GM12878 (cell line): Measurements from ENCODE around the gene USO1. TPM values are rescaled to one million over a fixed set of nuclear protein-coding genes. Genes with fewer than 3 reads are reported as not detected.
A peak's percentile ranks its signal among the peaks of the same experiment; 100 is the strongest.

Experiments
- ASH2L ChIP-seq: fragments of 300-600, 200-600 bp; sonication (generic); IDR thresholded peaks from 2 replicates; pipeline ENCODE4 v1.6.1; 2017; ENCODE audit warnings: low read depth, mild to moderate bottlenecking, borderline replicate concordance
- EZH2 ChIP-seq: IDR thresholded peaks from 2 replicates; pipeline ENCODE4 v1.6.1; 2012; ENCODE audit warnings: low read depth, mild to moderate bottlenecking, control low read depth, inconsistent platforms, low read length, borderline replicate concordance; ENCODE audit not compliant: control insufficient read depth
- FOS ChIP-seq: IDR thresholded peaks from 3 replicates; pipeline ENCODE4 v1.6.1; 2011; ENCODE audit warnings: borderline replicate concordance; ENCODE audit not compliant: insufficient read length; ENCODE audit errors: extremely low read depth
- IRF4 ChIP-seq: IDR thresholded peaks from 2 replicates; pipeline ENCODE4 v1.6.1; 2011; ENCODE audit warnings: low read depth, low read length
- NFXL1 ChIP-seq: fragments of 450-650 bp; IDR thresholded peaks from 2 replicates; pipeline ENCODE4 v1.6.1; 2017; ENCODE audit warnings: antibody characterized with exemption, mild to moderate bottlenecking, borderline replicate concordance
- RAD21 ChIP-seq: IDR thresholded peaks from 2 replicates; pipeline ENCODE4 v1.6.1; 2011; ENCODE audit warnings: mild to moderate bottlenecking, low read depth, low read length, moderate library complexity; ENCODE audit not compliant: insufficient read depth
- RUNX3 ChIP-seq: IDR thresholded peaks from 2 replicates; pipeline ENCODE4 v1.6.1; 2012; ENCODE audit warnings: low read length, inconsistent platforms
- SIN3A ChIP-seq: IDR thresholded peaks from 2 replicates; pipeline ENCODE4 v1.6.1; 2012; ENCODE audit warnings: low read depth, low read length, improper control_type of control experiment
- SP1 ChIP-seq: IDR thresholded peaks from one replicate; pipeline ENCODE4 v1.6.1; 2011; ENCODE audit warnings: low read depth, low read length
- TARDBP ChIP-seq: IDR thresholded peaks from 2 replicates; pipeline ENCODE4 v1.6.1; 2016; ENCODE audit warnings: borderline replicate concordance
- TBL1XR1 ChIP-seq: IDR thresholded peaks from 2 replicates; pipeline ENCODE4 v1.6.1; 2012; ENCODE audit warnings: low read depth, low read length, improper control_type of control experiment
- ZNF217 ChIP-seq: fragments of 450-650 bp; IDR thresholded peaks from 2 replicates; pipeline ENCODE4 v1.6.1; 2017; ENCODE audit warnings: antibody characterized with exemption, mild to moderate bottlenecking
- ZNF384 ChIP-seq: IDR thresholded peaks from 2 replicates; pipeline ENCODE4 v1.6.1; 2012; ENCODE audit warnings: low read depth, mild to moderate bottlenecking, low read length, improper control_type of control experiment, borderline replicate concordance
- polyA plus RNA-seq, 11 experiments: library from polyadenylated mRNA; depleted of rRNA in 4 of 11; unstranded in 6 of 11; stranded (reverse) in 5 of 11; fragments of >200 nt; fragmentation: Nextera tagmentation in 4 of 11; fragmentation: Illumina TruSeq in 1 of 11; extraction: Ambion mirVana in 4 of 11; extraction: Trizol in 1 of 11; gene quantifications; 1 replicate in 1 of 11; 2 replicates in 10 of 11; pipeline versions ENCODE4 v1.2.1 to v1.2.3, GENCODE V29; 2011 to 2016; ENCODE audit warnings: inconsistent platforms in 2 of 11, missing spikeins in 2 of 11, low read depth in 1 of 11
- total RNA-seq, 4 experiments: library from RNA; depleted of rRNA in 3 of 4; stranded (reverse); fragments of >200 nt in 3 of 4; fragmentation: Illumina TruSeq in 1 of 4; extraction: Trizol in 1 of 4; gene quantifications; 2 replicates each; pipeline versions ENCODE4 v1.2.1 to v1.2.3, GENCODE V29; 2013 to 2021
- TF ChIP-seq, protein P1 (sequence below): fragments of 450-650 bp; IDR thresholded peaks from 2 replicates; pipeline ENCODE4 v1.6.1; 2018; ENCODE audit warnings: borderline replicate concordance, mild to moderate bottlenecking; ENCODE audit not compliant: partially characterized antibody
- TF ChIP-seq, protein P2 (sequence below): fragments of 450-650 bp; IDR thresholded peaks from 2 replicates; pipeline ENCODE4 v1.6.1; 2017; ENCODE audit warnings: low read depth, mild to moderate bottlenecking, moderate library complexity
- TF ChIP-seq, protein P3 (sequence below): IDR thresholded peaks from 2 replicates; pipeline ENCODE4 v1.6.1; 2011; ENCODE audit warnings: low read depth, low read length, improper control_type of control experiment, borderline replicate concordance
- TF ChIP-seq, protein P4 (sequence below): fragments of 450-650 bp; conservative IDR thresholded peaks from 2 replicates; pipeline ENCODE4 v1.6.1; 2017; ENCODE audit warnings: mild to moderate bottlenecking, moderate library complexity
- TF ChIP-seq, protein P5 (sequence below): fragments of 450-650 bp; formaldehyde crosslinking; IDR thresholded peaks from 2 replicates; pipeline ENCODE4 v1.5.0; 2022; ENCODE audit warnings: mild to moderate bottlenecking, missing genetic modification characterization

The USO1 gene
- total and polyA plus RNA-seq, 10 of the 15 experiments (the other 5 are each of a cell fraction or from before 2014, with no cell fraction given), result 19.4 to 79.7 (median 59.6) TPM

DNA sequence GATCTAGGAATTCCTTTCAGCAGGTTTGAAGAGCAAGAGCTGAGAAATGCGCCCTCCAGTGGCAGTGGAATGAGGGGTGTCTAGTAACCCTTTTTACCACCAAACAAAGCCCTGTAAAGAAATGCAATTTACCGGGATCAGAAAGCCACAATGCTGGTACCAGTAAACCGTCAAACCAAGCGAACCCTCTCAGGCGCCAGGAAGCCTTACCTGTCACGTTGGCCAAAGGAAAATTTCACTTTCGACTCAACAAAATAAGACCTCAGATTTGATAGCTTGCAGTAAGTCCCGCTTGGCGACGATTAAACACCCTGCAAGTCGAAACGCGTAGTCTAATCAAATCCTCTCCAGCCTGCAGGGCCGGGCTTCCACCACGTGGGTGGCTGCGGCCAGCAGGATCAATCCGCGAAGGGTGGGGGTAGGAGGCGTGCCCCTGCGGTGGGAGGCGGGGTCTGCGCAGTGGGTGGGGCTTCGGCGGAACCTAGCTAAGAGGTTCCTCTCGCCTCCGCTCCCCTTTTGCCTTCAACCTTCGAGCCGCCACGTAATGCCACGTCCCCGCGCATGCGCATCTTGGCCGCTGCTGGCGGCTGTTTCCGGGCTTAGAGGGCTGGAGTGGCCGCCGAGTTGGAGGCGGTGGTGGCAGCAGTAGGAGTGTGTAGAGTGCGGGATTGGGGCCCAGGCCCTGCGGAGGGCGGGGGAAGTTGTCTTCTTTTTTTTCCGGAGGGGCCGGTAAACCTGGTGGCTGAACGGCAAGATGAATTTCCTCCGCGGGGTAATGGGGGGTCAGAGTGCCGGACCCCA, at the start of gene USO1 (continued):
- TF ChIP-seq, protein P1, sequence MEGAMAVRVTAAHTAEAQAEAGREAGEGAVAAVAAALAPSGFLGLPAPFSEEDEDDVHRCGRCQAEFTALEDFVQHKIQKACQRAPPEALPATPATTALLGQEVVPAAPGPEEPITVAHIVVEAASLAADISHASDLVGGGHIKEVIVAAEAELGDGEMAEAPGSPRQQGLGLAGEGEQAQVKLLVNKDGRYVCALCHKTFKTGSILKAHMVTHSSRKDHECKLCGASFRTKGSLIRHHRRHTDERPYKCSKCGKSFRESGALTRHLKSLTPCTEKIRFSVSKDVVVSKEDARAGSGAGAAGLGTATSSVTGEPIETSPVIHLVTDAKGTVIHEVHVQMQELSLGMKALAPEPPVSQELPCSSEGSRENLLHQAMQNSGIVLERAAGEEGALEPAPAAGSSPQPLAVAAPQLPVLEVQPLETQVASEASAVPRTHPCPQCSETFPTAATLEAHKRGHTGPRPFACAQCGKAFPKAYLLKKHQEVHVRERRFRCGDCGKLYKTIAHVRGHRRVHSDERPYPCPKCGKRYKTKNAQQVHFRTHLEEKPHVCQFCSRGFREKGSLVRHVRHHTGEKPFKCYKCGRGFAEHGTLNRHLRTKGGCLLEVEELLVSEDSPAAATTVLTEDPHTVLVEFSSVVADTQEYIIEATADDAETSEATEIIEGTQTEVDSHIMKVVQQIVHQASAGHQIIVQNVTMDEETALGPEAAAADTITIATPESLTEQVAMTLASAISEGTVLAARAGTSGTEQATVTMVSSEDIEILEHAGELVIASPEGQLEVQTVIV, result peak; percentile 51
- no peak; the same call in 1 of the 2 replicates for TF ChIP-seq TARDBP
- TF ChIP-seq NFXL1, result no peak
- TF ChIP-seq, protein P2, sequence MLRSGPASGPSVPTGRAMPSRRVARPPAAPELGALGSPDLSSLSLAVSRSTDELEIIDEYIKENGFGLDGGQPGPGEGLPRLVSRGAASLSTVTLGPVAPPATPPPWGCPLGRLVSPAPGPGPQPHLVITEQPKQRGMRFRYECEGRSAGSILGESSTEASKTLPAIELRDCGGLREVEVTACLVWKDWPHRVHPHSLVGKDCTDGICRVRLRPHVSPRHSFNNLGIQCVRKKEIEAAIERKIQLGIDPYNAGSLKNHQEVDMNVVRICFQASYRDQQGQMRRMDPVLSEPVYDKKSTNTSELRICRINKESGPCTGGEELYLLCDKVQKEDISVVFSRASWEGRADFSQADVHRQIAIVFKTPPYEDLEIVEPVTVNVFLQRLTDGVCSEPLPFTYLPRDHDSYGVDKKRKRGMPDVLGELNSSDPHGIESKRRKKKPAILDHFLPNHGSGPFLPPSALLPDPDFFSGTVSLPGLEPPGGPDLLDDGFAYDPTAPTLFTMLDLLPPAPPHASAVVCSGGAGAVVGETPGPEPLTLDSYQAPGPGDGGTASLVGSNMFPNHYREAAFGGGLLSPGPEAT, result peak; percentile 46
- TF ChIP-seq, protein P3, sequence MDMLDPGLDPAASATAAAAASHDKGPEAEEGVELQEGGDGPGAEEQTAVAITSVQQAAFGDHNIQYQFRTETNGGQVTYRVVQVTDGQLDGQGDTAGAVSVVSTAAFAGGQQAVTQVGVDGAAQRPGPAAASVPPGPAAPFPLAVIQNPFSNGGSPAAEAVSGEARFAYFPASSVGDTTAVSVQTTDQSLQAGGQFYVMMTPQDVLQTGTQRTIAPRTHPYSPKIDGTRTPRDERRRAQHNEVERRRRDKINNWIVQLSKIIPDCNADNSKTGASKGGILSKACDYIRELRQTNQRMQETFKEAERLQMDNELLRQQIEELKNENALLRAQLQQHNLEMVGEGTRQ, result peak; percentile 80
- TF ChIP-seq, protein P4, sequence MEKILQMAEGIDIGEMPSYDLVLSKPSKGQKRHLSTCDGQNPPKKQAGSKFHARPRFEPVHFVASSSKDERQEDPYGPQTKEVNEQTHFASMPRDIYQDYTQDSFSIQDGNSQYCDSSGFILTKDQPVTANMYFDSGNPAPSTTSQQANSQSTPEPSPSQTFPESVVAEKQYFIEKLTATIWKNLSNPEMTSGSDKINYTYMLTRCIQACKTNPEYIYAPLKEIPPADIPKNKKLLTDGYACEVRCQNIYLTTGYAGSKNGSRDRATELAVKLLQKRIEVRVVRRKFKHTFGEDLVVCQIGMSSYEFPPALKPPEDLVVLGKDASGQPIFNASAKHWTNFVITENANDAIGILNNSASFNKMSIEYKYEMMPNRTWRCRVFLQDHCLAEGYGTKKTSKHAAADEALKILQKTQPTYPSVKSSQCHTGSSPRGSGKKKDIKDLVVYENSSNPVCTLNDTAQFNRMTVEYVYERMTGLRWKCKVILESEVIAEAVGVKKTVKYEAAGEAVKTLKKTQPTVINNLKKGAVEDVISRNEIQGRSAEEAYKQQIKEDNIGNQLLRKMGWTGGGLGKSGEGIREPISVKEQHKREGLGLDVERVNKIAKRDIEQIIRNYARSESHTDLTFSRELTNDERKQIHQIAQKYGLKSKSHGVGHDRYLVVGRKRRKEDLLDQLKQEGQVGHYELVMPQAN, result peak; percentile 47
- TF ChIP-seq SIN3A, result no peak; the same call in 1 of the 2 replicates
- no peak for TF ChIP-seq ZNF217
- TF ChIP-seq ASH2L, result 0 out of 2 replicates have a peak, but pooled peaks have one; percentile 14
- TF ChIP-seq TBL1XR1, result no peak
- 0 out of 2 replicates have a peak, but pooled peaks have one; percentile 11 for TF ChIP-seq IRF4
- TF ChIP-seq, protein P5, sequence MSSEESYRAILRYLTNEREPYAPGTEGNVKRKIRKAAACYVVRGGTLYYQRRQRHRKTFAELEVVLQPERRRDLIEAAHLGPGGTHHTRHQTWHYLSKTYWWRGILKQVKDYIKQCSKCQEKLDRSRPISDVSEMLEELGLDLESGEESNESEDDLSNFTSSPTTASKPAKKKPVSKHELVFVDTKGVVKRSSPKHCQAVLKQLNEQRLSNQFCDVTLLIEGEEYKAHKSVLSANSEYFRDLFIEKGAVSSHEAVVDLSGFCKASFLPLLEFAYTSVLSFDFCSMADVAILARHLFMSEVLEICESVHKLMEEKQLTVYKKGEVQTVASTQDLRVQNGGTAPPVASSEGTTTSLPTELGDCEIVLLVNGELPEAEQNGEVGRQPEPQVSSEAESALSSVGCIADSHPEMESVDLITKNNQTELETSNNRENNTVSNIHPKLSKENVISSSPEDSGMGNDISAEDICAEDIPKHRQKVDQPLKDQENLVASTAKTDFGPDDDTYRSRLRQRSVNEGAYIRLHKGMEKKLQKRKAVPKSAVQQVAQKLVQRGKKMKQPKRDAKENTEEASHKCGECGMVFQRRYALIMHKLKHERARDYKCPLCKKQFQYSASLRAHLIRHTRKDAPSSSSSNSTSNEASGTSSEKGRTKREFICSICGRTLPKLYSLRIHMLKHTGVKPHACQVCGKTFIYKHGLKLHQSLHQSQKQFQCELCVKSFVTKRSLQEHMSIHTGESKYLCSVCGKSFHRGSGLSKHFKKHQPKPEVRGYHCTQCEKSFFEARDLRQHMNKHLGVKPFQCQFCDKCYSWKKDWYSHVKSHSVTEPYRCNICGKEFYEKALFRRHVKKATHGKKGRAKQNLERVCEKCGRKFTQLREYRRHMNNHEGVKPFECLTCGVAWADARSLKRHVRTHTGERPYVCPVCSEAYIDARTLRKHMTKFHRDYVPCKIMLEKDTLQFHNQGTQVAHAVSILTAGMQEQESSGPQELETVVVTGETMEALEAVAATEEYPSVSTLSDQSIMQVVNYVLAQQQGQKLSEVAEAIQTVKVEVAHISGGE (CRISPR knock-in tag), result no peak
- TF ChIP-seq FOS, result no peak
- 0 out of 2 replicates have a peak, but pooled peaks have one; percentile 6 for TF ChIP-seq ZNF384
- peak; percentile 88 for TF ChIP-seq RUNX3
- peak; percentile 81 for TF ChIP-seq SP1
- no peak for TF ChIP-seq EZH2
- peak; percentile 64 for TF ChIP-seq RAD21
